GM19468 (cell line): ENCODE data around the gene HDAC9.

Source experiments
- ATAC-seq: cut with Tn5 transposase; IDR thresholded peaks from one replicate; pipeline ENCODE4 v1.9.1; 2021; ENCODE audit warnings: mild to moderate bottlenecking, moderate library complexity, moderate number of reproducible peaks; ENCODE audit not compliant: unreplicated experiment; ENCODE audit errors: extremely low read depth

Gene HDAC9

DNA sequence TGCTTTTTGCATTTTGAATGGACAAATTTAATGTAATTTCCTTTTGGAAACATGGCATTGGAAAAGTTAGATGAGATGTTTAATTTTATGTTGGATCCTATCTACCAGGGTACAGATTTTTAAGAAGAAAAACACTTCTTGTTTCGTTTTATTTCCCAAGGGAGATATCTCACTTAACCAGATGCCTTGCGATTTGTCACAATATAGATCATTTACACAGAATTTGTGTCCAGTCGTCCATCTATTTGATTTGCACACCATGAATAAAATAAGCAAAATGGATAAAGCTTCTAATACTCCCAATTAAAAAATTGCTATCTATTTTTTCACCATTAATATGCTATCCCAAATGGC lies 25.7 kb downstream of the HDAC9 start:
- ATAC-seq = no peak

DNA sequence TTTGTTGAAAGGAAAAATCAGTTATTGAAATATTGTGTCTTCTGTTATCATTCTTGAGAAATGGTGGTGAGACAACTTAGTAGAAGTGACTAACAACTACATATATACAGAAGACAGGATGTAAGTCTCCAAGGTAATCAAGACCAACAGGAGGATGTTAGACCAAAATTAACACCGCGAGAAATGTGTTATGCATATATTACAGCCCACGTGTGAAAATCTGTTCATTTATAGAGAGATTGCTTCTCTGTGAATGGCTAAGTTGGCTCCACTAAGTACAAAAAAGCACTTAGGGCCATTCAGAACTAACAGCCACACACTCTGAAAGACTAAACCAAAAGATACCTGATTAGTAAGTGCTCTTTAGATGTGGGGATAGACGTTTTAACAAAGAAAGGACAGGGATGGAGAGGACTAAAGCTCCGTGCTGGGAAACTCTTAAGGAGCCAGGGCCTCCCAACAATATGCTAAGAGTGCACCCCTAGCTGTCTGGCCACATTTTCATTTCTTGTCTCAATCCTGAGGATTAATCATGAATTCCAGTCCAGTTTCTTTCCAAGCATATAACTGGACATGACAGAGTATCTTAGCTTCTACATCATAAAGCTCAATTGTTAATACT lies 26.5 kb downstream of the HDAC9 start:
- ATAC-seq = peak; percentile 57

DNA sequence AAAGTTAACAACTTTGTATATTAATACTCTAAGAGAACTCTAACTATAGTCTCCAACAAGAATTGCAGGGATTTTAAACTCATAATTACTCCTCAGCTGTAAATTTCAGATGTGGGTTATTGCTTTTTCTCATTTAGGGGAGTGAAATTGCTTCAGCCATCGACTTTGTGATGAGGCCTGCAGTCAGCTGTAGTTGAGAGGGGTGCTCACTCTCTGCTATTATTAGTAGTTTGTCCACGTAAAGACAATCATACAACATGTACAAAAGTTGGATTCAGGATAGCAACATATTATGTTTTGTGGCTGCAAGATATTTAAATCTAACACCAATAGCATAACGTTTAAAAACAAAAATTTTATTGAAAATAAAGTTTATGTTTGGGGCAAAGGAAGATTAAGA lies 28.7 kb downstream of the HDAC9 start:
- ATAC-seq = no peak

DNA sequence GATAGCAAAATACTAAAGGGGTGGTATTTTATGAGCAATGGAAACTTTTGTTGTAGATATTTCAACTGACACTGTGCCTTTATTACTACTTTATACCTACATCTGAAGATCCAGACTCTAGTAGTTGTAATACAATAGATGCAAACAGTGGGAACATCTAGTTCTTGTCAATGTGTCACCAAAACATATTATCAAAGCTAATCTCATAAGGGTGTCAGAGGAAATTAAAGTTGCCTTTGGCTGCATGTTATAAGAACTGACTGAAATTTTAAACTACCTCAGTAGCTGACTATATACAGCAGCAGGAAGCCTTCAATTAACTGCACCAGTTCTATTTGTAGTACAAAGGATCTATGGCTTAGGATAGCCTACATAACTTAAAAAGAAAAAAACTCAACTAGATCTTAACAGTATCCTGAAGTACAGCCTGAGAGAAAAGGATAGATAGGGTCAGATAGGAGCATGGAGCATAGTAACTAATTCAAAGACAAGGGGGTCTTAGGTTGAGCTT lies 30.9 kb downstream of the HDAC9 start:
- no peak for ATAC-seq

DNA sequence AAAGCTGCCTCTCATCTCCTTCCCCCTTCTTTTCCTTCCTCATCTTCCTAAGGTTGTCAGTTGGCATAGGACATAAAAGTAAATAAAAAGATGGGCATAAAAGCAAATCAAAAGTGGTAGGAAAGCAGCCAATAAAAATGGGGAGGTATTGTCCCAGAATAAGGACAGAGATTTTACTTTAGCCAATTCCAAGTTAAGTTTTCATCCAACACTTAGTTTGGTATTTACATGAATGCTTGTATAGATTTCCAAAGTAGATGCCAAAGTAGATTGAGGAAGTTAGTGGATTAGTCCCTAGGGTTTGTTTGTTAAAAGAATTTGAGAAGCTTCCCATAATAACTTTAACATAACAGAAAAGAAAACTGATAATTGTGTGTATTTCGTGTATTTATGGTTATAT lies 33.7 kb downstream of the HDAC9 start:
- ATAC-seq = no peak

DNA sequence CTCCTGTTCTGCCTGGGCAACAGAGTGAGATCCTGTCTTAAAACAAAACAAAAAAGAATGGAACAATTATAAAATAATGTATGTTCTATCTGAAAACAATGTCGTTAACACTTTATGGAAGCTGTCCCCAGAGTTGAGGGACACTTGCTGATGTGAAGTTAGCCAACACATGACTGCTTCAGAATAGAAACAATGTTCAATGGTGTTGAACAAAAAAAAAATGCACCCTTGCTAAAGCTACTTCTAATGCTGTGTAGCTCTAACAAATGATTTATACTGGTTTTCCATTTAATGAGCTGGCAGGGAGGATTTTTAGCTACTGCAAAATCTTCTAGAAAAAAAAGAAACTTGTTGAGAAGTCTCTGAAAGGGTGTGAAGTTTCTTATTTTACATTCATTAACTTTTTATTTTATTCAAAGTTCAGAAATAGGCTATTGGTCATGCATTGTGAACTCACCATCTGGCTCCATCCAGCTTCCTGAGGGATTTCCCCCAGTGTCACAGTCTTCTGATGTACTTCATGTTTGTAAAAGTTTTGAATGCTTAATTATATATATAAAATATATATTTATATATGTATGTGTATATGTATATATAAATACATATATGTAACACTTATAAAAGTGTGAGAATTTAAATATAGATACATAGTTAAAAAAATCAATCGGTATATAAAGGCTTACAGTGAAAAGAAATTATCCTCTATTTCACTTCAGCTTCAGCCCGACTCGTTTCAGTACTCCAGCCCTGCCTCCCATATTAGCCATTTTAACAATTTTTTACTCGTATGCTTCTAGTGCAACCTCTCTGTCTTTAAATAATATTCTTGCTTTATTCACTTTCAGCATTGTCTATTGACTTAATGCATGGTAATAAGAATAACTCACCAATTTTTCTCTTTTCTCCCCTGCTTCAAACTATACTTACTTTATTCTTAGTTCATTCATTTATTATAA lies 35.0 kb downstream of the HDAC9 start:
- peak; percentile 18 for ATAC-seq

DNA sequence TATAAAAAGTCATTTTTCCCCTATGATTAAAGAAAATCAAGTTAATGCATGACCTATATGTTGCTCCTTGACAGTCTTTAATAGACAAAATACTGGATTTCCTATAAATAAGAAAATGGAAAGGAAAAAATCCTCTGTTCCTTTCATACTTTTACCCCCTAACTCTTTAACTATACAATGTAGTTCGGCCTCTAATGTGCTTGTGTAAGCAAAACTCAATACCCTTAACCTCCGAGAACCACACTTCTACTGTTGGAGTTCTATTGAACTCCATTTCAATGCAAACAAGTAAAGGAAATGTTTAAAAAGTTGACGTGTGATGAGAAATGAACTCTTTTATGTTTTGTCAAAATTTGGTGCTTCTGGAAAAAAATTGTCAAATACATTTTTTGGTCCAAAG lies 36.0 kb downstream of the HDAC9 start:
- no peak for ATAC-seq

DNA sequence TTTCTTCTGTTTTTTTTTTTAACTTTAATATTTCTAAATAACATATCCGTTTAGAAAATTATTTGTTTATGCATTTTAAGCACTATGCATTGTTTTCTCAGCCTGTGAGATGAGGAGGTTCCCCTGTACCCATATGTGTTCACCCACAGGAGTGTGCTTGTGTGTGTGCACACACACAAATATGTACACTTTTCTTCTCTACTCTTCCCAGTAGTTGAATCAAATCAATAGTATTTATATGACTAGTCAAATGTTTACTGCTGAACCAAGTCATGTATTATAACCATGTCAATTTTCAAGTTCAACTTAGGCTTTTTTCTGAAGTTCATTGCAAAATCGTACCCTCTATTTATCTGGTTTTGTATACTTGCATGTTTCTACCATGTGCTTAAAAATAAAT lies 37.3 kb downstream of the HDAC9 start:
- ATAC-seq = no peak

DNA sequence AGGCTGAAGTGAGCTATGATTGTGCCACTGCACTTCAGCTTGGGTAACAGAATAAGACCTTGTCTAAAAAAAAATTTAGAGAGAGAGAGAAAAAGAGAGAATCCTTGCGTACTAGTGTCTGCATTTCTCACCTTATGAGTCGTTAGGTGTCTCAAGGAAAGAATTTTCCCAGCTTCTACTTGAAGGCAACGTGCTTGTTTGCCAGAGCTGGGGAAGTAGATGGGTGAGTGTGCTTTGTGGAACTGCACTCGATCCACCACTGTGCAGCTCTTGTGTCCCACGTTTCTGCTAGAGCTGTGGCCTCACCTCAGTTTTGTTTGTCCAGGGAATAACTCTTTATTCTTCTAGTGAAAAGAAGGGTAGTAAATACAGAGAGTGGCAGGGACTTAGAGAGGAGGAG lies 38.9 kb downstream of the HDAC9 start:
- no peak for ATAC-seq

DNA sequence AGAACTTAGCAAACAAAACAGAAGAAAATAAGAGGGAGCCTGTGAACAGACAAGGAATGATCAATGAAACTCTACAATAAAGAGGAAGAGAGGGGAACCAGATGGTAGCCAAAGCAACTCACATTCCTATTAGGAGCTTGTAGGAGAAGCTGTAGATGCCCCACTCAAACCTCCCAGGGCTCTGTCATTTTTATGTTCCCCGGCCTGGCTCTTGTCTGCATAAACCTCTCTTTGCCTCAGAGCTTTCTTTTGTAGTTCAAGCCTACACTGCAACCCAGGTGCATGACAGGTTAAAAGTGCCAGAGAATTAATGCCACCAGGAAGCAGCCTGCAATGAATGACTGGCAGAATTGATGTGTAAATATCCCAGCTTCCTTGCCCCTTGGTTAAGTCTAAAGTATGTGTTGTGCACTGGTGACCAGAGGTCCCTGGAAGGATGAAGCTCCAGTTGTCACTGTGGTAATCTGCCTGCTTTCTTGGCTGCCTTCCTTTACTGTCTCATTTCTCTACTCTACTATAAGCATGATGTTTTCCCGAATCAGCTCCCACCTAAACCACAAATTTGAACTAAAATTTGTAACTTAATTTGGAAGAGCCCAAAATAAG lies 40.4 kb downstream of the HDAC9 start:
- ATAC-seq = no peak

DNA sequence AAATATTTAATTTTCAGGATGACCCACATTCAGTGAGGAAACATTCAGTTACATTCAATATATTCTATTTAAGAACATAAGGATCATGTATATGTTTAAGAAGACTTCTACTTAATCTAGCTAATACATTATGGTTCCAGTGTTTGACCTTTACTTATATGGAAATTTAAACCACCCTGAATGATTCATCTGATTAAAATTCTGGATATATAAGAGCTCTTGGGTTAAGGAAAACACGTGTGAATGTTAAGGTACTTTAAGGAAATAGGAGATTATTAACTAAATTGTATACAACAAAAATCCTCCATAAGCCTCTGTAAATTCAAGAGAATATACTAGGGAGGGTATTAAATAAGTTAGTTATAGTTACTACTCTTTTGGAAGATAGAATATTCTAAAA lies 40.9 kb downstream of the HDAC9 start:
- no peak for ATAC-seq

DNA sequence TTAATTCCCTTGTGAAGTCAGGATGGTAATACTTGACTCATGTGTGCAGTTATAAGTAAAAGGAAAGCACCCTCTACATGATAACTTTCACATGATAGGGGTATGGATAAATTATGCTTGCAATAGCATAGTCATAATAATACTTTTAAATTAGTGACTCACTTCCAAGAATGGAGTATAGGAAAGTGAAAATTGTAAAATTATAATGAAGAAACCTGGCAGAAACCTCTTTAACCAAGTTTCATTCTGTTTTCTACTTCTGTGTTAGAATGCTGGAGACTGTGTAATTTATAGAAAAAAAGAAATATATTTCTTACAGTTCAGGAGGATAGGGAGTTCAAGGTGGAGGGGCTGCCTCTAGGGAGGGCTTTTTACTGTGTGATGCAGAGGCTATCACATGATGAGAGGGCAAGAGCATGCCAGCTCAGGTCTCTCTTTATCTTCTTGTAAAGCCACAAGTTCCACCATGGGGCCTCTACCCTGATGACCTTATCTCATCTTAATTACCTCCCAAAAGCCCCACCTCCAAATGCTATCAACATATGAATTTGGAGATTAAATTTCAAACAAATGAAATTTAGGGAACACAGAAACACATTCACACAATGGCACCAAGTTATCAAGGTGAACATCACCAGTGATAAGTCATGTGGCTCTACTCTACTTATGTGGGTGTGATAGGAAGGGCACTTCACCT lies 43.2 kb downstream of the HDAC9 start:
- ATAC-seq = peak; percentile 68

DNA sequence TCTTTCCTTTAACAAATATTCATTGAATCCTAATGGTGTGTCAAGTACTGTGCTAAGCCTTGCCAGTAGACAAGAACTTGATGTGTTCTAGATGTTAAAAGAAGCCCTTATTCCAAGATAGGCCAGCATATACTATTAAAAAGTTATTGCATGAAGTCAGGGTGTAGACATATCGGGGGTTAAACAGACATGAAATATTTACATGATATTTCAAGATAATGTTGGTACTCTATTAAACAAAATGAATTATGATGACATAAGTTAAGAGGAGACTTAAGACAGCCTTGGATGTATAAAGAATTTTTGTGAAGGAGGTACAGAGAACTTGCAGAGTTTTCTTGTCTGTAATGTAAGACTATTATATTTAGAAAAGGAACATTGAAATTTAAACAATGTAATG lies 44.8 kb downstream of the HDAC9 start:
- ATAC-seq = no peak

DNA sequence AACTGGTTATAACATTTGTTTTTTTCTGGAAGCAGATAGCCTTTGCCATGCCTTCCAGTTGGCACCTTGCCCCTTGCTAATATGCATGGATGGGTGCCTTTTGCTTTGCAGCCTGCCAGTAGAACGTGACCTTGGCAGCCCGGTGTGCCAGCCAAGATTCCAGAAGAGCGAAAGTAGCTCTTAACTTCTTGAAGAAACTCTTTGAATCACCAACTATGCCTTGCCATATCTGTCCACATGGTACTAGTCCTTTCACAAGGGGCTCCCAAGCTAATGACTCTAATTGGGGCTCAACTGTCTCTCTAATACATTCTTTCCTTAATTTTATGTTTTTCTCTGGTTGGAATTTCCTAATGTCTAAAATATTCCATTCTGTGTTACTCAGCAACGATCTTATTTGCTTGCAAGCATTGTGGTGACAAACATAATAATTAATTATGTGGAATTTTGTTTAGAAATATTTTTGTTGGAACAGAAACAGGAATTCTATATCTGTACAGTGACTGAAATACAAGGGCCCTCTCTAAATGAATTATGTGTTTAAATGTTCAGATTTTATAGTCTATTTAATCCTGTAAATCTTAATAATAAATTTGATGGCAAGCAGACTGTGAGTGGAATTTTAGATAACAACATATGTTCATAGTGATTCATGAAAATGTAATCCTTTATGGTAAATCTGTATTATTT lies 45.8 kb downstream of the HDAC9 start:
- ATAC-seq = no peak

DNA sequence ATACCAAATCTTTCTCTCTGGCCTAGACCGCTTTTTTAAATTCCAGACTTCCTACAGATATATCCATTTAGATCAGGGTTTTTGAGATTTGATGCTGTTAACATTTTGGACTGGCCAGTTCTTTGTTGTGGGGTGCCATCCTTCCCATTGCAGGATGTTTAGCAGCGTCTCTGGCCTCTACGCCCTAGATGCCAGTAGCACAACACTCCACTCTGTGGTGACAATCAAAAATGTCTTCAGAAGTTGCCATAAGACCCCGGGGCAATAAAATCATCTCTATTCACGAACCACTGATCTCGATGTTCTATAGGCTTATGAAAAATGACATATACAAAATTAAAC lies 46.3 kb downstream of the HDAC9 start:
- no peak for ATAC-seq

DNA sequence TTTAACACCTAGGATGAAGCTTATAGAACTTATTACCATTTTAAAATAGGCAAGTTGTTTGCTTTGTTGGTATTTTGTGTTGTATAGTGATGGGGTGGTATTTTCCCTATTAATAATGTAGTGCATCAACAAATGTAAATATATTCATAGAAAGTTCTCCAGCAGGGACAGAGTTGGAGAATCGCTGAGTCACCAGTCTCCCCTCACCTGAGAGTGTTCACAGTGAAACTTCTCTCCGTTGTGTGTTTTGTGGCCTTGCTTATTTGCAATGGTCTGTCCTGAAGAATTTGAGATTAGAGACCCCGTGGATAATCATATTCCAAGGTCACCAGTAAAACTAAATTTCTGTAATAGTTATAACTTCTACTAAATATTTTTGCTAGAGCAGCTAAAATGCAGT lies 51.0 kb downstream of the HDAC9 start:
- ATAC-seq = no peak

DNA sequence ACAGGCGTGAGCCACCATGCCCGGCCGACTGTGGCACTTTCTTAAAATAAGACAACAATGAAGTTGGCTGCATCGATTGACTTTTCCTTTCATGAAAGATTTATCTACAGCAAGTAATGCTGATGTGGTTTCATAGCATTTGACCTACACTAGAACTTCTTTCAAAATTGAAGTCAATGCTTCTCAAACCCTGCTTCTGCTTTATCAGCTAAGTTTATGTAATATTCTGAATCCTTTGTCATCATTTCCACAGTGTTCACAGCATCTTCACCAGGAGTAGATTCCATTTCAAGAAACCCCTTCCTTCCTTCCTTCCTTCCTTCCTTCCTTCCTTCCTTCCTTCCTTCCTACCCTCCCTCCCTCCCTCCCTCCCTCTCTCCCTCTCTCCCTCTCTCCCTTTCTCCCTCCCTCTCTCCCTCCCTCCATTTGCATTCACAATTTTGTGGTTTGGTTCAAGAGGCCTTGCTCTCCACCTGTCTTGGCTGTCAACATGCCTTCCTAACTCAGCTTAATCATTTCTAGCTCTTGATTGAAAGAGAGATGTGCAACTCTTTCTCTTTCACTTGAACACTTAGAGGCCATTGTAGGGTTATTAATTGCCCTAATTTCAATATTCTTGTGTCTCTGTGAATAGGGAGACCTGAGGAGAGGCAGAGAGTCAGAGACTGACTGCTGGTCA lies 52.1 kb downstream of the HDAC9 start:
- ATAC-seq = no peak

DNA sequence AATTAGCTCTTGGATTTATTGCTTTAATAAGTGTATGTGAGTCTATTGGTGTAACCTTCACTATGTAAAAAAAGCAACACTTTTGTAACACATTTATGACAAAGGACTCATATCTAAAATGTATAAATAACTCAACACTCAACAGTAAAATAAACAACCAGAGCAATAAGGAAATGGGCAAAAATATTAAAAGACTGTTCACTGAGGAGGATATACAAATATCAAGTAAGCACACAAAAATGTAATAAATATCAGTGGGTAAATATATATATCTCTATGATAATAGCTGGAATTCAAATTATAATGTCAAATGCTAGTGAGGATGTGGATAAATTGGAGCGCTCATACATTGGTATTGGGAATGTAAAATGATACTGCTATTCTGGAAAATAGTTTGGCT lies 53.0 kb downstream of the HDAC9 start:
- ATAC-seq = no peak

DNA sequence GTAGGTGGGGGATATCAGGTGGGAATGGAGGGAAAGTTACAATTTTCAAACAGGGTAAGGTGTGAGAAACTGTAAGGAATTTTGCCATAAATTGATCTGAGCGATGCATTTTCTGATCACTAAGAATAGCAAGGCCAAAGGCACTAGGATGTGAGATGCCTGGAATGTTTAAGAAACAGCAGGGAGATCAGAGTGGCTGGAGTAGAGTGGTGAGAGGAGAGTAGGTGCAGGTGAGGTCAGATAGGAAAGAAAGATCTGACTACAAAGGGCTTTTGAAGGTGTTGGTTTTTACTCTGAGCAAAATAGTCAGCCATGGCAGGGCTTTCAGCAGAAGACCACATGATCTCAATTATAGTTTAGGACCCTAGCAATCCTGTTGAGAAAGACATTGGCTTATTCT lies 55.0 kb downstream of the HDAC9 start:
- ATAC-seq = no peak
